Amniotic epithelial cell (primary cell): ENCODE measurements around the gene CDH16.

ENCODE experiments used
- DNase-seq: peaks from one replicate; pipeline ENCODE4 v3.0.0-alpha.2; 2010; ENCODE audit warnings: low read depth

CDH16 gene

DNA sequence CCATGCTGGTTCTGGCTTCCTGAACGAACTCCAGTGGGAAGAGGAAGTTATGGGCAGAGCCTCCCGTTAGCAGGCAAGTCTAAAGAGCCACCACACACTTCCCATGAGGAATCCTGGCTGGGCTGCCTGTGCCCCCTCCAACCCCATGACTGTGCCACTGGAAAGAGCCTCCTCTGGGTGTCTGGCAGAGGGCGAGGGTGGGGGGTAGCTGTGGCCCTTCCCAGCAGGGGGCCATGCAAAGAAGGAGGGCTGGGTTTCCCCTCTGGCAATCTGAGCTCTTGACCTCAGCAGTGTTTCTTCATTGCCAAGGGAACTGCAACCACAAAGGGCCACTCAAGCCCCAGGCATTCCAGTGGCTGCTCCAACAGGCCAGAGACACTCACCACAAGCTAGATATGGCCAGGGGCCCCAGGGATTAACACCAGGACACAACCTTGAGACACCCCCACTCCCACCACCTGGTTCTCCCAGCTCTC, 8.3 kb upstream of the CDH16 start:
- peak; percentile 94 for DNase-seq

DNA sequence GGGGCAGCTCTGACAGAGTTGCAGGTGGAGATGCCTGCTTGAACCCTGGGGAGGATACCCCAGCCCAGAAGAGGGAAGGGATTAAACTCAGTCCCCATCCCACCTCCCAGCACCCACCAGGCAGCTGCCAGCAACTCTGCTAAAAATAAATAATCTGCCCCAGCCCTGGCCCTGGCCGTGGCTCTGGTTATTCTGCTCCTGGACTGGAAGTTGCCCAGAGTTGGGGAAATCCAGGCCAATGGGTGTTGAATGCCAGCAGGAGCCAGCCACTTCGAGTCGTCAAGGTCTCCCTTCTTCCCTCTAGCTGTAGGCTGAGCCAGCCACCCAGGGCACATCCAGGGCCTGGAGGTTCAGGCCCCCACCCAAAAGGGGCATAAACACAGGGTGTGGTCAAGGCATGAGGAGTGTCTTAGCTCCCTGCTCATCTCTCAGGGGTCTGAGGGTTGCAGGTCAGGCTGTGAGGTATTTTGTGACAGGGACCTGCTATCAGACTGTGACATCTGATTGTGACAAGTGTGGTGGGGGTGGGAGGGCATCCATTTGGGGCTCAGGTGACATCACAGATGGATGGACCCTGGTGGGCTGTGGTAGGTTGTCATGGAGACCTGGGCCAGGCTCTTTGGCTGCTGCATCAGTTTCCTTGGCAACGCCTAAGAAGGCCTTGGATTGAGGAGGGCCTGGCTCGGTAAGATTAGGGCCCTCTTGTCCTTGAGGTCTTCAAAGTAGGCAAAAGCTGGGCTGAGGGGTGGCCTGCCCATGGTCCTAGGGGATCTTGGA, 7.7 kb upstream of the CDH16 start:
- DNase-seq: no peak

DNA sequence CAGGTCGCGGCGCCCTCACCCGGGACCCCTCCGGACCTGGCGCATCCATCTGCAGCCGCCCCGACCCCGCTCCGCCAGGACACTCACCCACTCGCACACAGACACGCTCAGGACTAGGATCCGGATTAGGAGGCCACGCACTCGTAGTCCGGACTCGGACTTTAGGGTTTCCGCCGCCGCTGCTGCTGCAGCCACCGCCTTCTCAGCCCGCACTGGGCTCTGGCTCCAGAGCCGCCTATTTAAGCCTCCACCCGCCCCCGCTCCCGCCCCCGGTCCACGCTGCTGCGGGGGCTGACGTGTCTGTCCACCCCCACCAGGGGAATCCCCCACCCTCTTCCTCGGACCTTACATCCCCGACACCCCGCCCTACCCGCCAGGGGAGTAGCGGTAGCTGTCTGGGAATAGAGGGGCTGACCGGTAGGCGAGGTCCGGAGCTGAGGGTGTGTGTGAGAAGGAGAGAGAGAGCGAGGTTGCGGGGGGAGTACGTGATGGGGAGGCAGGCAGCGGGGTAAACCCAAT, 6.7 kb upstream of the CDH16 start, which contains the start of gene RRAD:
TSS of gene RRAD (minus strand) at position 214 of the 519 bp plus-strand sequence. CDS start 356 bp downstream, outside the sequence.
- no peak for DNase-seq

DNA sequence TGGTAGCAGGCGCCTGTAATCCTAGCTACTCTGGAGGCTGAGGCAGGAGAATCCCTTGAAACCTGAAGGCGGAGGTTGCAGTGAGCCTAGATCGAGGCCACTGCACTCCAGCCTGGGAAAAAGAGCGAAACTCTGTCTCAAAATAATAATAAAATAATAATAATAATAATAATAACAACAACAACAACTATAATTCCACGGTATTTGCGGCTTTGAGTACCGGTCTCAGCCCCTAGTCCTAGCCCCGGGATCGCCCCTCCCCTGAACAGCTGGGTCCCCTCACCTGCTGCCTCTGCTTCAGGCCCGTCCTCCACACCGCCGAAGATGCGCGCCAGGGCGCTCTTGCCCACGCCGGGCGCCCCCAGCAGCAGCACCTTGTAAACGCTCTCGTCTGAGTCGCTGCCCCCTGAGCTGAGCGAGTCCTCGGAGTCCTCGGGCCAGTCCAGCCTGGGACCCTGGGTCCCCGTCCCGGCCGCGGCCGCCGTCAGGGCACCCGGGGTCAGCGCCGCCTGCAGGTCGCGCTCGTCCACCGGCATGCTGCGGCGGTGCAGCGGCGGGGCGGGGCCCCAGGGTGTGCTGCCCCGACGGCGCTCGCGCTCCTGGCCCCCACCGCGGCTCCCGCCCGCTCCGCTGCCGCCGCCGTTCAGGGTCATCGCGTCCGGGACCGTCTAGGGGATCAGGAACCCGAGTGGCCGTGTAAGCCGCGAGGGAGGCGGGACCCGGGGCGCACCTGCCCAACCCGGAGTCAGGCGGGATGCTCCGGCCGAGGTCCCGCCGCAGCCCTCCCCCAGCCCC, 6.0 kb upstream of the CDH16 start:
- DNase-seq: no peak

DNA sequence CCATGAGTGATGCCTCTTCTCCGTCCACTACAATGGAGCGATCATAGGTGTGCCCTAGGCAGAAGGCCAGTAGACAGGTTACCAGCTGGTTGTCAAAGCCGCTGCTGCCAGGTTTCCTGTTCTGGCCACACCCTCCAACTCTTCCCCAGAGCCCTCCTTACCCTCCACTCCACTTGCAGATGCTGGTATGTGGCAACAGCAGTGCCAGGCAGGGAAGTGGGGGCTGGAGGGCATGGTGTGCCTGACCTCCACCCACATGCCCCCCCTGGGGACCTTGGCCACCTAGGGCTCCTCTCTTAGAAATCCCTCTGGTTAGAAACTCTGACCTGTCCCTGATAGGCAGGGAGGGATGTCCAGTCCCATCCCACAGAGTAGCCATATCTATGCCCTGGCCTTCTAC, 5.2 kb upstream of the CDH16 start:
- no peak for DNase-seq

DNA sequence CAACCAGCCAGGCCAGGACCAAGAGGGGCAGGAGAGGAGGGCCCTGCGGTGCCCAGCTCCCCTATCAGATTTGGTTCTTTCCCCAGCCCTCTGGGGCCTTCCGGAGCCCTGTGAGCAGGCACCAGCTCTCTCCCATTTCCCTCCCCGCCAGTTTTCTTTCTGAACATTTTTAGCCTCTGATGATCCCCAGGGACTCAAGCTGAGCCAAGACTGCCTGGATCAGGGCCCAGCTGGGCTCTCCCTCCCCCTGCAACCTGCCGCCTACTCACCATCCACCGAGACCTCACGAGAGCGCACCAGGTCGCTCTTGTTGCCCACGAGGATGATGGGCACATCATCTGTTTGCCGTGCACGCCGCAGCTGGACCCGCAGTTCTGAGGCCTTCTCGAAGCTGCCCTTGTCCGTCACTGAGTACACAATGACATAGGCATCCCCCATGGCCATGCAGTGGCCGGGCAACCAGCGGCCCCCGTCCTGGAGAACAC, 4.6 kb upstream of the CDH16 start:
- DNase-seq: peak; percentile 50

DNA sequence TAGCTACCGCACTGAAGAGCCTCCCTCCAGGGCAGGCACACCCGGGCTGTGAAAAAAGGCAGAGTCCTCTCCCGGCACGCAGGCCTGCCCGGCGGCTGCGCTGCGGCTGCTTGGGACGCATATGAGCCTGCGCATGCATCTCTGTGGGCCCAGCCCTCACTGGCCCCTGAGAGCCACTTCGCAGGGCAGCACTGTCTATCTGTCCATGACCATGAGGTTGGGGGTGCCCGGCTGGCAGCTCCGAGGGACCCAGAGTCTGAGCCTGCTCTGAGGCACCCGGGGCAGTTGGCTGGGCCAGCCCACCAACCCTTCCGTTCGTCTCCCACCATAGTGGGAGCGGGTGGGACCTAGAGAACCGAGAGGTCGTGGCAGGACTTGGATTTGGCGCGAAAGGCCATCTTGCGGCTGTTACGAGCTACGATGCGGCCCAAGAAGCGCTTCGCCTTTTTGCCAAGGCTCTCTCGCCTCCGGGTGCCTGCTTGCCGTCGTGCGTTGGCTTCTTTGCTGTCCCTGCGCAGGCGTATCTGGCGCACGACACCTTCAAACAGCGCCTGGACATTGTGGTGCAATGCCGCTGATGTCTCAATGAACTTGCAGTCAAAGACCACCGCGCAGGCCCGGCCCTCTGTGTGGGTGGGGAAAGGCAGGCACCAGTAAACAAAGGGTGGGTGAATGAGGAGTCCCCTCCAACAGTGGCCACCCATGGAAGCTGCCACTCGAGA, 3.2 kb upstream of the CDH16 start:
- DNase-seq: no peak

DNA sequence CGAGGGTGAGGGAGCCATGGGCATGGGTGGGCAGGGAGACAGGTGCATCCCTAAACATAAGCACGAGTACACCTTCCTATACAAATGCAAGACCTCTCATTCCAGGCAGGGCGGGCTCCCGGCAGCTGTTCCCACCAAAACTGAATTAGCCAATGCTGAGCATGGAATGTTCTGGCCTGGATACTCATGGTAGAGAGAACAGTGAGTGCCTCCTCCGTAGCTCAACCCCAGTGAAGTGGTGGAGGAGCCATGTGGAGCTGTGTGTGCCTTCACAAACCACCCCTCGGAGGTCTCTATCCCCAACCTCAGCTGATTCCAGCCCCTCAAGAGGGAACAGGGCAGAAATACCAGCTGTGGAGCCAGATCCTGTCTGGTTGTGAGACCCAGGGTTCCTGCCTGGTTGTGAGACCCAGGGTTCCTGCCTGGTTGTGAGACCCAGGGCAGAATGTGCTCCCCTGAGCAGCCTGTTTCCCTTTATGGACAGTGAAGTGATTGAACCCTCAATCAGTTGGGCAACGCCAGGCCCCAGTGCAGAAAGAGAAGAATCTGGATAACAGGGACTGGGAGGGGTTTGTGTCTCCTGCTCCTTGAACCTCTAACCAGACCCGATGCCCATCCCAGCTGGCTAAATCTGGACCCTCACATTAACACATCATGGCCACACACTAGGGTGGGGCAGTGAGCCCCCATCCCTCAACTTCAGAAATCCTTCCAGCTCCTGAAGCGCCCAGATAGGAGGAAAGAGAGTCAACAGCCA, 2.4 kb upstream of the CDH16 start:
- no peak for DNase-seq

DNA sequence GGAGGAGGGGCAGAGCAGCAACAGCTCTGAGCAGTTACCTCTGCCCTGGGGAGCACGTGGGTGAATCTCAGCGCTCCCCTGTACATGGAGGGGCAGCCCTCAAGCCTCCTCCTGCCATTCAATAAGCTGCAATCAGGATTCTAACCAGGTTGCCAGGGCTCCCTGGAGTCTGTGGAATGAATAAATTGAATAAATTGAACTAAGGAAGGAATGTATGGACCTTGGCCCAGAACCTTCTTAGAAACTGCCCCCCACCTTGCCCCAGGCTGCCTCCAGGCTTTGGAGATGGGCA, 1.6 kb upstream of the CDH16 start:
- DNase-seq: no peak

DNA sequence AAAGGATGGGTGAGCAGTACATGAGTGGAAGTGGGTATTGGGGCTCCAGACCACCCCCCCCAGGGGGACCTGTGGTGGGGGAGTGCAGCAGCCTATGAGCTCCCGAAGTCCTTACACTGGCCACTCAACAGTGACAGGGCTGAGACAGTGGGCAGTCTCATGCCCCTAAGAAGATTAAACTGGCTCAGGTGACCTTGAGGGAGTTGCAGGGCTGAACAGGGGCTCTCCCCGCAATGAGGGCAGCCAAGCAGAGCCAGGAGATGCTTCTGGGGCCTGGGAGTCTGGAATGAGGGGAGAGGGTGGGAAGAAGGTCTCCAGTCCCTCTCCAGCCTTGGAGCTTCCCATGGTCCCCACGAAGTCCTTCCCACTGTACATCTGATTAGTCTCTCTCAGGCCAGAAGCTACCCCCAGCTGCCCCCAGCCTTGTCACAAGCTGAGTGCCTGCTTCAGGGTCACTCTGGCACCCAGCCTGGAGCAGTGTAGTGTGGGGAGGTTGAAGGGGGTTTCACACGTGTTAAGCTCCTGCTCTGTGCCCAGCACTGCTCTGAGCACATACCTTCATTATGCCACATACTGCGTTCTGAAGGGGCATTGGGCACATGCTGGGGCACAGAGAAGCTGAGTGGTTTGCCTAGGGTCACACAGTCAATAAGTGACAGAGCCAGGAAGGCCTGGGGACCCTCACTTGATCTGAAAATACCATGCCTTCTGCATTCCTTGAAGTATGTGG, 1.0 kb upstream of the CDH16 start:
- DNase-seq: no peak

DNA sequence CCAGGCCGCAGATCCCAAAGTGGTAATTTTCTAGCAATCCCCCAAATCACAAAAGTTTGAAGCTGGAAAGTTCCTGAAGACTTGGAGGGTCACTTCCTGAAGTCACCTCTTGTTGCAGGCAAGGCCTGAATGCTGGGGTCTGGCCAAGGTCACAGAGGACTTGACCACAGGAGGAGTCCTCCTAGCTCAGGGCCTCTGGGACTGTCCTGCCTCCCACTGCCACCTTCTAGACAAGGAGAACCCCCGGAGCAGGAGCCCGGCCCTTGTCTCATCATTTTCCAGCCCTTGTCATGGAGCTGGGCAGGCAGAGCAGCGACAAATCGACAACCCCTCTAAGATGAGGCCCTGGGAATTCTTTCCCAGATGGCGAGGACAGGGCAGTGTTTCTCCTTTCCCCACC, 330 bp downstream of the CDH16 start:
- no peak for DNase-seq

DNA sequence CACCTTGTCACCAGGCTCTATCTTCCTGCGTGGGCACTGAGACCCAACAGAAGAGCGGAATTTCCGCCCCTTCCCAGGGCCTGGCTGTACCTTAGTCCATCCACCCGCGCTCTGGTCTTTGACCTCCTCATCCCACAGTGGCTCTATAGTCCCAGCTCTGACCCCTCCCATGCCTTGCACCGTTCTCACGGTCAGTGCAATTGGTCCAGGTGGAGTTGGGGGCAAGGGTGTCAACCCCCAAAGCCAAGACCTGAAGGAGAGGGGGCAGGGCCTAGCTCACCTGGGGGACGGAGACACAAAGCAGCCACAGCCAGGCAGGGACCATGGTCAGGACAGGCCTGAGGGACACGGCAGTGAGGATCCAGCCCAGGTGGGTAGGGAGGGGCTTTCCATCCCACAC, 944 bp downstream of the CDH16 start:
- DNase-seq: no peak

DNA sequence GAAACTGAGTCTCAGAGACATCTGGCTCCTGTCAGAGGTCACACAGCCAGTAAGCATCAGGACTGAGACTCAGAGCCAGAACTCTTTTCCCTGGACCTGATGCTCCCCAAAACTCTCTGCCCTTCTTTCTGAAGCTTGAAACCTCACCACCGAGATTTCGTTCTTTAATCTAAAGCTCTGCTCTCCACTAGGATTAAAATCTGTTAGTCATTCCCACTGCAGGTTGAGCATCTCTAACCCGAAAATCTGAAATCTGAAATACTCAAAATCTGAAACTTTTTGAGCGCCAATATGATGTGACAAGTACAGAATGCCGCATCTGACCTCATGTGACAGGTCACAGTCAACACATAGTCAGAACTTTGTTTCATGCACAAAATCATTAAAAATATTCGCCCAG, 2.2 kb downstream of the CDH16 start:
- DNase-seq: no peak

DNA sequence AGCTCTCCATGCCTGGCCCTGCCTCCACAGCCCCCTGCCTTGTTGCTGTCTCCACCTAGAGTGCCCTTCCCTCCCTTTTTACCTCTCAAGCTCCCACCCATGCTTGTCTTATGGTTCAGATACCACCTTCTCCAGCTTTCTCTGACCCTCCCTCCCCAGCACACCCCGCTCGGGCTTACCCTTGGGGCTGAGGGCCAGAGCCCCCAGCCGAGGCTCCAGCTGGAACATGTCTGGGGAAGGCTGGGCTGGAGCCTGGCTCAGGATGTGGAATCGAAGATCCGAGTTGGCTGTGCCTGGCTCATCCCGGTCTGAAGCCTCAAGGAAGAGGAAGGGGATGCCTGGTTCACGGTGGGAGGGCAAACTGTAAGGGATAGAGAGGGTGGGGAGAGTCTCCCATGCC, 3.6 kb downstream of the CDH16 start:
- no peak for DNase-seq

DNA sequence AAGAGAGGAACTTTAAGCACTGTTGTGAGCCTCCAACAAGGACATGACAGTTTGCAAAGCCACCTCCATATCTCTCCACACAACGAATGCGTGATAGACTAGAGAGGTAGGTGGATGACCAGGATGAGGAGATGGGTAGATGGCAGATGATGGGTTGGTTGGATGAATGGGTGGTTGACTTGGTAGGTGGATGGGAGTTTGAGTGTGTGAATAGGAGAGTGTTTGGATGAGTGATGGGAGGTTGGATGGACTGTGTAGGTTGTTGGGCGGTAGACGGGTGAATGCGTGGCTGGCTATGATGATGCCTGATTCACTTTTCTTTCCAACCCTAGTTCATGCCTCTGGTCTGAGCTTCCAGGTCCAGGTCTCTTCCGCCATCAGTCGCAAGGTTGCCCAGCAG, 4.1 kb downstream of the CDH16 start:
- DNase-seq: no peak

DNA sequence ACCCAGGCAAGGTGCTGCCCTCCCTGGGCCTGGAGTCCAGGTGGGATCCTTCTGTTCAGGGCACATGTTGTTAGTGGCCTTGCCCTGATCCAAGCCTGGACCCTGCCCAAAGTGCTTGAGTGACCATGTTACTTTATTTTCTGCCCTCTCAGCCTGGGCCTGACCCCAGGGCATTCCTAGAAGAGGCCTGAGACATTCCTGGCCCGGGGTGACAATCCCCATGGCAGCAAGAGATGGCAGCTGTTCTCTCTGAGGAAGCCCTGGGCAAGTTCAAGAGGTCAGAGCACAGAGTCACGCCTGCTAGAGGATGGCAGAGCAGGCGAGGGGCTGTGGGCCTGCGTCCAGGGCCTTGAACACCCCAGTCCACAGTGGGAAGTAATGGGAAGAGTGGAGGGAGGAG, 5.0 kb downstream of the CDH16 start:
- no peak for DNase-seq

DNA sequence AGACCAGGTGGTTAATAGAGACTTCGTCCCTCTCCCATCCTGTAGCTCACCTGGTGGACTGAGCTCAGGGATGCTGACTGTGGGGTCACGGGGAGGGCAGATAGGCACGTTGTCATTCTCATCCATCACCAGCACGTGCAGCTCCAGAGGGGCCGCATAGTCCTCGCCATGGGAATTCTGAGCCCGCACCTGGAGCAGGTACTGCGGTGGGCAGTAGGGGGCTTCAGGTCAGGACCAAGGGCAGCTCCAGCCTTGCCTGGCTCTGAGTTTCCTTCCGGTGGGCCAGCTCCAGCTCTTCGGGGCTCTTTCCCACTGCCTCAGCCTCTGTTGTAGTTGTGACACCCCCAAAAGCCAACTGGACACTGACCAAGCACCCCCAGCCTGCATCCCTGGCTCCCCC, 5.6 kb downstream of the CDH16 start:
- no peak for DNase-seq

DNA sequence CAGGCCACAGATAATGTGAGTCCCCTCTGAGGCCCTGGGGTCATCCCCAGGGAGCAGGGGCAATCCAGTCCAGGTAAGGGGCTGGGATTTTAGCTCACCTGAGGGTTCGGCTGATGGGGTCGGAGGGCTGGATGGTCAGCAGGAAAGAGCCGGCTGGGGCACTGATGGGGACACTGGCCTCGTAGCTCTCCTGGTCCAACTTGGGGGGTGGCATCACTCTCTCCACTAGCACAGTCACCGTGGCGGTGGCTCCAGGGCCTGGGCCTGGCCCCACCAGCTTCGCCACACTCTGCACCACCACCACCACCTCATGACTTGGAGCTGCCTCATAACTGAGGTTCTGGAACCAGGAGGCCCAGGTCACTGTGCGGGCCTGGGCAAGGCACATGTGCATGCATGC, 6.9 kb downstream of the CDH16 start:
- DNase-seq: no peak

DNA sequence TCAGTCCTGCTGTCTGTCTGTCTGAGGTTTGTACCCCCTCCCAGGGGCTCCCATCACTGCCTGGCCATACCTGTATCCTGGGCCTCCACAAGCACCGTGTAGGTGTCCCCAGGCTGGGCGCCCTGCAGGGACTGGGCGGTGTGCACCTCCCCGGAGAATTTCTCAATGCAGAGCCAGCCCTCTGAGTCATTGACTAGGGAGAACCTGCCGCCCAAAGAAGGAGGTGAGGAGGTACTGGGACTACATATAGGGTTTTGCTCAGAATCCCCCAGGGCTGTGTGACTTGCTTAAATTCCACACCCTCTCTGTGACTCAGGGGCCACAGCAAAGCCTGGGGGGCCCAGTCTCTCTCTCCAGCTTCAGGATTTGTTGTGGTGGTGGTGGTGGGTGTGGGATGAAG, 7.6 kb downstream of the CDH16 start:
- DNase-seq: no peak

DNA sequence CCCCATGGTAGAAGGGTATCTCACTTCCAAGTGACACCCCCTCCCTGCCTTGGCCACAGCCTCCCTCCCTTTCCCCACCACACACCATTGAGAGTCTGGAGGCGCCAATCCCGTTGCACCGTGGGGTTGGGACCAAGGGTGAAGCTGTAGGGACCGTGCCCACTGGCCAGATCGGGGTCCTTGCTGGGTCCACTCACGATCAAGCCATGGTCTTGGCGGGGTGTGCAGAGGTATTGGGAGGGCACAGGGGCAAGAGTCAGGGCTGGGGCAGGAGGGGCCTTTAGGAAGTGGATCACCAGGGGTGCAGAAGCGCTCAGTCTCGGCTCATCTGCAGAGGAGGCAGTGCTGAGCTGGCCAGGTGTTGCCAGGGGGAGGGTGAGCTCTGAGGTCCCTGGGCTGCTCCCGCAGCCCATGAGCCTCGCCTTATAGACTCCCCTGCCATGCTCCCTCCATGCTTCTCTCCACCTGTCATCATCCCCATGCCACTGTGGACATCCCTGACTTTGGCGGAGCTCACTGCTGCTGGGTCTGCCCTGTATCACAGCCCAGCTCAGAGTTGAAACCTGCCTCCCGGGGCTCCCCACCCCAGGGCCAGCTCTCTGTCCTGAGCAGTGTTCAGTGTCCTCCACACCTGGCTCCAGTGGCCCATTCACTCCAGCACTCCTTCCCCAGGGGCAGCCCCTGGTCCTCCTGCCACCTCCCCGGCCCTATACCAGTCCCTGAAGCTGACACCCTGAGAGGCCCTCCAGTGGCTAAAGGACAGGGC, 8.3 kb downstream of the CDH16 start:
- no peak for DNase-seq
